Body of pancreas (tissue), 4 donors: ENCODE results near the gene PPP4R4. TPM values are rescaled to one million over a fixed set of nuclear protein-coding genes. Genes with fewer than 3 reads are reported as not detected.

Source experiments
- ATAC-seq: fragments of 150-250 bp; one replicate; pipeline ENCODE4 v1.9.1; 2016
- DNase-seq, 4 donors: peaks; one replicate each; pipeline ENCODE4 v3.0.0-alpha.2; 2019
- H3K27ac ChIP-seq, 4 donors: fragments of 200-600 bp; sonication (generic); 1 replicate in 3 of 4; 2 replicates in 1 of 4; pipeline versions ENCODE4 v1.5.1 to v1.6.1; 2016 to 2019; ENCODE audit warnings: mild to moderate bottlenecking in 1 of 4, mixed read lengths in 1 of 4, moderate library complexity in 1 of 4
- H3K27me3 ChIP-seq, 2 donors: fragments of 200-600 bp; sonication (generic); one replicate each; pipeline ENCODE4 v1.6.0; 2016; ENCODE audit warnings: mild to moderate bottlenecking in 1 of 2
- H3K36me3 ChIP-seq, 2 donors: fragments of 200-600 bp; sonication (generic); replicated peaks in 1 of 2; 2 replicates each; pipeline ENCODE4 v1.5.1; 2016; ENCODE audit warnings: low read depth in 2 of 2; ENCODE audit not compliant: insufficient read depth in 1 of 2
- H3K4me1 ChIP-seq: fragments of 200-600 bp; sonication (generic); one replicate; pipeline ENCODE4 v1.6.0; 2016
- H3K4me3 ChIP-seq, 2 donors: fragments of 200-600 bp; sonication (generic); 1 replicate in 1 of 2; 2 replicates in 1 of 2; pipeline ENCODE4 v1.5.1; 2016 to 2019
- H3K9me3 ChIP-seq, 3 donors: fragments of 200-600 bp; sonication (generic); 1 replicate in 2 of 3; 2 replicates in 1 of 3; pipeline ENCODE4 v1.5.1; 2016
- POLR2A ChIP-seq, 3 donors: fragments of 450-650 bp; IDR thresholded peaks; one replicate each; pipeline ENCODE4 v1.6.1; 2016; ENCODE audit warnings: antibody characterized with exemption in 3 of 3, mild to moderate bottlenecking in 2 of 3
- WGBS, 2 donors: methylation state at CpG; one replicate each; pipeline ENCODE4 v1.1.5; 2017; 5-methylcytosine and 5-hydroxymethylcytosine counted together
- intact Hi-C: fragments of 100-400 bp; cut with DNase I; formaldehyde crosslinking; loops from one replicate; pipeline ENCODE4 v1.15.1; 2023
- total RNA-seq, 2 donors: library from RNA; depleted of rRNA; stranded (reverse); fragments of >200 nt; gene quantifications; one replicate each; pipeline ENCODE4 v1.1.0, GENCODE V29; 2016
- TF ChIP-seq, protein P1 (sequence below), 7 experiments: fragments of 450-650 bp in 4 of 7; fragments of 200-600 bp in 3 of 7; sonication (generic) in 3 of 7; IDR thresholded peaks; one replicate each; pipeline ENCODE4 v1.5.1; 2016 to 2019; ENCODE audit warnings: antibody characterized with exemption in 7 of 7

The PPP4R4 gene
- total RNA-seq, 2 donors from 2014 or later, result 1.3 to 2.6 TPM

GRCh38 chr14:94143239-94143638 is 30.9 kb upstream of the PPP4R4 start:
- H3K4me1 ChIP-seq, result no peaks in the 10 kb centered on the region
- ATAC-seq (no peak), DNase-seq (no peak)
- intact Hi-C loops, result no loop called here
- H3K27me3 ChIP-seq, result no peaks in the 10 kb centered on the region
- H3K4me3 ChIP-seq, result no peak overlapping the region
- no peak overlapping the region for H3K27ac ChIP-seq
- H3K36me3 ChIP-seq, result no peaks in the 10 kb centered on the region
- 84 to 87% methylated on average over 3 of the region's 3 CpGs for WGBS, 2 donors
- H3K9me3 ChIP-seq, result no peaks in the 10 kb centered on the region
- TF ChIP-seq, protein P1, sequence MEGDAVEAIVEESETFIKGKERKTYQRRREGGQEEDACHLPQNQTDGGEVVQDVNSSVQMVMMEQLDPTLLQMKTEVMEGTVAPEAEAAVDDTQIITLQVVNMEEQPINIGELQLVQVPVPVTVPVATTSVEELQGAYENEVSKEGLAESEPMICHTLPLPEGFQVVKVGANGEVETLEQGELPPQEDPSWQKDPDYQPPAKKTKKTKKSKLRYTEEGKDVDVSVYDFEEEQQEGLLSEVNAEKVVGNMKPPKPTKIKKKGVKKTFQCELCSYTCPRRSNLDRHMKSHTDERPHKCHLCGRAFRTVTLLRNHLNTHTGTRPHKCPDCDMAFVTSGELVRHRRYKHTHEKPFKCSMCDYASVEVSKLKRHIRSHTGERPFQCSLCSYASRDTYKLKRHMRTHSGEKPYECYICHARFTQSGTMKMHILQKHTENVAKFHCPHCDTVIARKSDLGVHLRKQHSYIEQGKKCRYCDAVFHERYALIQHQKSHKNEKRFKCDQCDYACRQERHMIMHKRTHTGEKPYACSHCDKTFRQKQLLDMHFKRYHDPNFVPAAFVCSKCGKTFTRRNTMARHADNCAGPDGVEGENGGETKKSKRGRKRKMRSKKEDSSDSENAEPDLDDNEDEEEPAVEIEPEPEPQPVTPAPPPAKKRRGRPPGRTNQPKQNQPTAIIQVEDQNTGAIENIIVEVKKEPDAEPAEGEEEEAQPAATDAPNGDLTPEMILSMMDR (IDR thresholded peaks at IDR 0.05), result no peak
- TF ChIP-seq POLR2A (IDR thresholded peaks at IDR 0.05), result no peak

DNA sequence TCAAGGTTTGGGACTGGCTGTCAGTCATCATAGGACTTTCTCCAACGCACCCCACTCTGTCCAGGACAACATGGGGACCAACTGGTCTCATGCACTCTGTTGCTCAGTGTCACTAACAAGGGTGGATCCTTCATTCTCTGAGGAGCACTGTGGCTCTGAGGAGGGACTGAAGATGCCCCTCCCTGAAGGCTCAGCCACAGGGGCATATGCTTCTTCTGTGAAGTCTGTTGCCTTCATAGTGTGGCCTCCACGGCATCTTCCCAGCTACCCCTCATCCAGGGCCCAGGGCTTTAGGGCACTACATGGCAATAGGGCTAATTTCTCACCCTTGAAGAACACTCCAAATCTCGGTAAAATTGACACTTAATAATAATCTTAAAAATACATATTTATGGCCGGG is 30.4 kb upstream of the PPP4R4 start:
- no peaks in the 10 kb centered on the region for H3K36me3 ChIP-seq
- no peak for TF ChIP-seq POLR2A (IDR thresholded peaks at IDR 0.05)
- TF ChIP-seq, protein P1 (IDR thresholded peaks at IDR 0.05), result no peak
- WGBS, 2 donors, result 77 to 84% methylated on average over 4 of the region's 4 CpGs
- ATAC-seq, result no peak
- no peak overlapping the region for H3K27ac ChIP-seq
- no peaks in the 10 kb centered on the region for H3K9me3 ChIP-seq
- no peak overlapping the region for H3K4me3 ChIP-seq
- DNase-seq, result no peak
- H3K27me3 ChIP-seq, result no peaks in the 10 kb centered on the region
- intact Hi-C loops, result no loop called here
- H3K4me1 ChIP-seq, result no peaks in the 10 kb centered on the region

- 55 to 81% methylated on average over 1 of the region's 1 CpG for whole genome bisulfite sequencing, 2 donors
- H3K4me1 ChIP-seq, result no peaks in the 10 kb centered on the region
- H3K4me3 ChIP-seq, result no peak overlapping the region
- no peak for ATAC-seq
- no peaks in the 10 kb centered on the region for H3K36me3 ChIP-seq
- H3K27ac ChIP-seq, result no peak overlapping the region
- intact Hi-C loops, result no loop called here
- H3K27me3 ChIP-seq, result no peaks in the 10 kb centered on the region
- H3K9me3 ChIP-seq, result no peaks in the 10 kb centered on the region
- no peak for DNase-seq
- no peak for TF ChIP-seq POLR2A (IDR thresholded peaks at IDR 0.05)
- TF ChIP-seq, protein P1 (IDR thresholded peaks at IDR 0.05), result no peak
These were observed 29.4 kb upstream of the PPP4R4 start for GRCh38 chr14:94144765-94145164.

GRCh38 chr14:94145902-94146527 is 28.1 kb upstream of the PPP4R4 start:
- Histone ChIP-seq H3K36me3 (no peaks in the 10 kb centered on the region), H3K4me3 (no peak overlapping the region), H3K4me1 (no peaks in the 10 kb centered on the region), H3K9me3 (no peaks in the 10 kb centered on the region), H3K27me3 (no peaks in the 10 kb centered on the region), H3K27ac (no peak overlapping the region)
- no peak for DNase-seq
- WGBS, 2 donors, result 69 to 74% methylated on average over 6 of the region's 6 CpGs
- intact Hi-C loops, result no loop called here
- TF ChIP-seq, protein P1 (IDR thresholded peaks at IDR 0.05), result no peak
- no peak for TF ChIP-seq POLR2A (IDR thresholded peaks at IDR 0.05)
- ATAC-seq, result no peak

DNA sequence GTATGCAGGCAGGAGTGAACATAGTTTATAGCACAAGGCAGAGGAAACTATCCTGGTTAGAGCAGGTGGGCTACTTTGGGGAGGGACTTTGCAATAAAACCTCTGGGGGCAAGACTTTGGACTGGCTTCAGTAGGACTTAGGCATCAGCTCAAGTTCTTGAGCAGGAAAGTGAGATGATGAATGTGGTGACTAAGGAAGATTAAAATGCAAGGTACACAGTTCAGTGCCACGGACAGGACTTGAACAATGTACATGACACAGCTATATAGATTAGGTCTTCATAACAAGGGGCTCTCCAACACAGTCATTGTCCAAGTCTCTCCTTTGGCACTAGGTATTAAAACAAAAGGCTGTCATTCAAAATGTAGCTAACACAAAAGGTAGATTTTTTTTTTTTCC is 21.4 kb upstream of the PPP4R4 start:
- 73 to 86% methylated on average over 1 of the region's 1 CpG for WGBS, 2 donors
- intact Hi-C loops, result no loop called here

More for the DNA sequence above, 21.4 kb upstream of the PPP4R4 start:
- no peak for DNase-seq
- Histone ChIP-seq H3K36me3 (no peaks in the 10 kb centered on the region), H3K27me3 (no peaks in the 10 kb centered on the region), H3K9me3 (no peaks in the 10 kb centered on the region), H3K27ac (no peak overlapping the region), H3K4me3 (no peak overlapping the region), H3K4me1 (no peaks in the 10 kb centered on the region)
- TF ChIP-seq, protein P1 (IDR thresholded peaks at IDR 0.05), result no peak
- no peak for TF ChIP-seq POLR2A (IDR thresholded peaks at IDR 0.05)
- ATAC-seq, result no peak
